ENCODE data around the gene EFNA5.

GRCh38 chr5:107359916-107360234 lies 310.9 kb downstream of the EFNA5 start:
- TF ChIP-seq CTCF (IDR thresholded peaks at IDR 0.05) (no peak), POLR2A (IDR thresholded peaks at IDR 0.05) (no peak)
